Left ventricle myocardium inferior (tissue), 1 donor: ENCODE results near the gene LRRC47. TPM values are rescaled to one million over a fixed set of nuclear protein-coding genes. Genes with fewer than 3 reads are reported as not detected.

Experiments used
- DNase-seq: peaks from one replicate; pipeline ENCODE4 v3.0.0-alpha.2; 2020
- H3K27ac ChIP-seq: fragments of 200-600 bp; replicated peaks from 2 replicates; pipeline ENCODE4 v1.8.0; 2021
- H3K27me3 ChIP-seq: fragments of 200-600 bp; 2 replicates; pipeline ENCODE4 v1.8.0; 2021; ENCODE audit warnings: low read depth
- H3K36me3 ChIP-seq: fragments of 200-600 bp; 2 replicates; pipeline ENCODE4 v1.8.0; 2021
- H3K4me1 ChIP-seq: fragments of 200-600 bp; 2 replicates; pipeline ENCODE4 v1.8.0; 2021
- H3K4me3 ChIP-seq: fragments of 200-600 bp; 2 replicates; pipeline ENCODE4 v1.8.0; 2021; ENCODE audit warnings: mild to moderate bottlenecking, moderate library complexity
- H3K9me3 ChIP-seq: fragments of 200-600 bp; replicated peaks from 2 replicates; pipeline ENCODE4 v1.8.0; 2021
- CTCF ChIP-seq: fragments of 200-600 bp; IDR thresholded peaks from 2 replicates; pipeline ENCODE4 v1.8.0; 2021; ENCODE audit warnings: antibody characterized with exemption, mild to moderate bottlenecking, borderline replicate concordance
- intact Hi-C: fragments of 100-400 bp; cut with micrococcal nuclease; formaldehyde crosslinking; loops from one replicate; pipeline ENCODE4 v1.11.0; 2022
- total RNA-seq: library from RNA; stranded (reverse); fragmentation: NEBNext Ultra II Directional; extraction: Animal tissue kit (Norgen Biotek cat#: 25700); gene quantifications from one replicate; pipeline ENCODE4 v1.2.1, GENCODE V29; 2021
- donor health status: DM: no; HTN: yes; CAD: no; lungs with severe emphysema.

Gene LRRC47
- total RNA-seq, 1 donor from 2014 or later, result 58.2 TPM

- Histone ChIP-seq H3K4me1 (no peaks in the 10 kb centered on the region), H3K27me3 (no peaks in the 10 kb centered on the region), H3K9me3 (peaks cover 11% of the 10 kb centered on the region), H3K4me3 (no peak overlapping the region), H3K36me3 (peaks cover 91% of the 10 kb centered on the region), H3K27ac (no peak overlapping the region)
- DNase-seq, result no peak
- no peak for TF ChIP-seq CTCF
- intact Hi-C loops, result no loop called here
These were observed 40.9 kb upstream of the LRRC47 start for GRCh38 chr1:3837200-3837599.

GRCh38 chr1:3836421-3836820, 40.1 kb upstream of the LRRC47 start:
- intact Hi-C loops, result no loop called here
- no peak for DNase-seq
- Histone ChIP-seq H3K27ac (no peak overlapping the region), H3K4me3 (no peak overlapping the region), H3K9me3 (peaks cover 11% of the 10 kb centered on the region), H3K4me1 (no peaks in the 10 kb centered on the region), H3K36me3 (peaks cover 93% of the 10 kb centered on the region), H3K27me3 (no peaks in the 10 kb centered on the region)
- TF ChIP-seq CTCF, result no peak

GRCh38 chr1:3834701-3835100, 38.4 kb upstream of the LRRC47 start:
- Histone ChIP-seq H3K4me3 (no peak overlapping the region), H3K27me3 (no peaks in the 10 kb centered on the region), H3K4me1 (no peaks in the 10 kb centered on the region), H3K9me3 (peaks cover 11% of the 10 kb centered on the region), H3K36me3 (peaks cover 94% of the 10 kb centered on the region), H3K27ac (no peak overlapping the region)
- no peak for DNase-seq
- intact Hi-C loops, result no loop called here
- no peak for TF ChIP-seq CTCF

- H3K9me3 ChIP-seq, result no peaks in the 10 kb centered on the region
- H3K4me1 ChIP-seq, result no peaks in the 10 kb centered on the region
- peaks cover 94% of the 10 kb centered on the region for H3K36me3 ChIP-seq
- H3K27ac ChIP-seq, result no peak overlapping the region
- intact Hi-C loops, result no loop called here
- no peak for DNase-seq
- no peak overlapping the region for H3K4me3 ChIP-seq
- TF ChIP-seq CTCF, result no peak
- no peaks in the 10 kb centered on the region for H3K27me3 ChIP-seq
These were observed 35.4 kb upstream of the LRRC47 start for GRCh38 chr1:3831689-3832088.

GRCh38 chr1:3828391-3828790, 32.1 kb upstream of the LRRC47 start:
- Histone ChIP-seq H3K36me3 (peaks cover 94% of the 10 kb centered on the region), H3K27me3 (no peaks in the 10 kb centered on the region), H3K4me1 (no peaks in the 10 kb centered on the region), H3K4me3 (no peak overlapping the region), H3K9me3 (no peaks in the 10 kb centered on the region), H3K27ac (no peak overlapping the region)
- no peak for TF ChIP-seq CTCF
- DNase-seq, result no peak
- intact Hi-C loops, result no loop called here

GRCh38 chr1:3827813-3828307, 31.6 kb upstream of the LRRC47 start:
- Histone ChIP-seq H3K36me3 (peaks cover 96% of the 10 kb centered on the region), H3K27me3 (no peaks in the 10 kb centered on the region), H3K4me3 (no peak overlapping the region), H3K9me3 (no peaks in the 10 kb centered on the region), H3K27ac (no peak overlapping the region), H3K4me1 (no peaks in the 10 kb centered on the region)
- DNase-seq, result no peak
- intact Hi-C loops, result no loop called here
- no peak for TF ChIP-seq CTCF
